ENCODE results near the gene NELFE.
"Not testable (repeated sequence)": the region's sequence is repeated elsewhere in the genome, so short reads cannot be mapped to it uniquely, and the experiment has no call there.

The NELFE gene

DNA sequence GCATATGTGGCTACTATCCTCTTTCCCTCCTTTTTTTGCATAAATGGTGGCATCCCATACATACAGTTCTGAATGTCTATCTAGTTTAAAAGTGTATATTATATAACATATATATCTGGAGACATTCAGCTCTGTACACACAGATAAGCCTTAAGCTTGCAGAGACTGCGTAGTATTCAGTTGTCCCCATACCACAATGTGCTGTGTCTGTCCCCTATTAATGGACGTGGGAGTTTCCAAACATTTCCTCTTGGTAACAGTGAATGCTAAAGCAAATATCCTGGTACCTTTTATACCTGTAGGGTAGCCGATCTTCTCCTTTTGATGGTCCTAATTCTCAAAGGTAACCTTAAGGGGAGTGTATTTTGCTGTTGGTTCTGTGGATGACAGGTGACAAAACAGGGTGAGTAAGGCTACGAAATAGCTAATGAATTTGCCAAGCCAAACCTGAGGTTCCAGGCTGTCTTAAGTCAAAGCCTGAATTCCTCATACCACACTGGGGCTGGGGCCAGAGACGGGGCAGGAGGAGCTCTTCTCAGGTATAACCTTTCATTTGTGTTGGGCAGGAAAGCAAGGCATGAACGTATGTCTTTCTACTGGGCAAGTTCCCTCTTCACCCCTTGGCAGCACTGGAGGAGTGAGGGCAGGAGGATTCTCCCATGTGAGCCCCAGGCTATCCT is 39.0 kb downstream of the NELFE start:
- H3K4me3 ChIP-seq (ENCODE audit: low read depth, low read length), result no peak overlapping the region

- no peak overlapping the region for H3K4me3 ChIP-seq (ENCODE audit: low read depth, low read length)
Observed at GRCh38 chr6:31918069-31918720, 40.6 kb downstream of the NELFE start.

- no peak overlapping the region for H3K4me3 ChIP-seq (ENCODE audit: low read depth, low read length)
Observed at GRCh38 chr6:31915756-31916155, 43.0 kb downstream of the NELFE start.

GRCh38 chr6:31915351-31915750 is 43.4 kb downstream of the NELFE start:
- H3K4me3 ChIP-seq (ENCODE audit: low read depth, low read length), result no peak overlapping the region

GRCh38 chr6:31911826-31912585 is 46.8 kb downstream of the NELFE start:
- H3K4me3 ChIP-seq (ENCODE audit: low read depth, low read length), result no peak overlapping the region

DNA sequence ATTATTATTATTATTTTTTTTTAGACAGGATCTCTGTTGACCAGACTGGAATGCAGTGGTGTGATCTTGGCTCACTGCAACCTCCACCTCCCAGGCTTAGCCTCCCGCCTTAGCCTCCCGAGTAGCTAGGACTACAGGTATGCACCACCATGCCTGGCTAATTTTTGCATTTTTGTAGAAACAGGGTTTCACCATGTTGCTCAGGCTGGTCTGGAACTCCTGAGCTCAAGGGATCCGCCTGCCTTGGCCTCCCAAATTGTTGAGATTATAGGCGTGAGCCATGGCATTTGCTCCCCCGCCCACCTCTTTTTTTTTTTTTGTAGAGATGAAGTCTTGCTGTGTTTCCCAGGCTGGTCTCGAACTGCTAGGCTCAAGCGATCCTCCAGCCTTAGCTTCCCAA is 49.5 kb downstream of the NELFE start:
- H3K4me3 ChIP-seq (ENCODE audit: low read depth, low read length), result not testable (repeated sequence)

GRCh38 chr6:31908791-31909190 is 50.0 kb downstream of the NELFE start:
- H3K4me3 ChIP-seq (ENCODE audit: low read depth, low read length), result no peak overlapping the region

DNA sequence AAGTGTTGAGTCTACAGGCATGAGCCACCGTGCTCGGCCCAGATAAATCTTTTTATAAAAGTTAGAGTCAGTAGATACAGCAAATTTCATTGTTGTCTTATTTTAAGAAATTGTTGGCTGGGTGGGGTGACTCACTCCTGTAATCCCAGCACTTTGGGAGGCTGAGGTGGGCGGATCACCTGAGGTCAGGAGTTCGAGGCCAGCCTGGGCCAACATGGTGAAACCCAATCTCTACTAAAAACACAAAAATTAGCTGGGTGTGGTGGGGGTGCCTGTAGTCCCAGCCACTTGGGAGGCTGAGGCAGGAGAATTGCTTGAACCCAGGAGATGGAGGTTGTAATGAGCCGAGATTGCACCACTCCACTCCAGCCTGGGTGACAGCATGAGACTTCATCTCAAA is 50.5 kb downstream of the NELFE start:
- not testable (repeated sequence) for H3K4me3 ChIP-seq (ENCODE audit: low read depth, low read length)

GRCh38 chr6:31907158-31907813 is 51.5 kb downstream of the NELFE start:
- H3K4me3 ChIP-seq (ENCODE audit: low read depth, low read length), result no peak overlapping the region

GRCh38 chr6:31906727-31907126 is 52.0 kb downstream of the NELFE start:
- H3K4me3 ChIP-seq (ENCODE audit: low read depth, low read length), result not testable (repeated sequence)

GRCh38 chr6:31906122-31906521 is 52.6 kb downstream of the NELFE start:
- no peak overlapping the region for H3K4me3 ChIP-seq (ENCODE audit: low read depth, low read length)

DNA sequence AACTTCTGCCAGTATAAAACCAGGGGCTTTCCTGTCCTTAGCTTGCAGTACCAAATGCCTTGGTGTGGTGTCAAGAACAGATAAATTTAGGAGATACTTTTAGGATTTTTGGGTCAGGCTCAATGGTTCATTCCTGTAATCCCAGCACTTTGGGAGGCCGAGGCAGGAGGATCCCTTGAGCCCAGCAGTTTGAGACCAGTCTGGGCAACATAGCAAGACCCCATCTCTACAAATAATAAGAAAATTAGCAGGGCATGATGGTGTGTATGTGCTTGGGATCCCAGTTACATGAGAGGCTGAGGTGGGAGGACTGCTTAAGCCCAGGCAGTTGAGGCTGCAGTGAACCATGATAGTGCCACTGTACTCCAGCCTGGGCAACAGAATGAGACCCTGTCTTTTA is 53.7 kb downstream of the NELFE start:
- no peak overlapping the region for H3K4me3 ChIP-seq (ENCODE audit: low read depth, low read length)

DNA sequence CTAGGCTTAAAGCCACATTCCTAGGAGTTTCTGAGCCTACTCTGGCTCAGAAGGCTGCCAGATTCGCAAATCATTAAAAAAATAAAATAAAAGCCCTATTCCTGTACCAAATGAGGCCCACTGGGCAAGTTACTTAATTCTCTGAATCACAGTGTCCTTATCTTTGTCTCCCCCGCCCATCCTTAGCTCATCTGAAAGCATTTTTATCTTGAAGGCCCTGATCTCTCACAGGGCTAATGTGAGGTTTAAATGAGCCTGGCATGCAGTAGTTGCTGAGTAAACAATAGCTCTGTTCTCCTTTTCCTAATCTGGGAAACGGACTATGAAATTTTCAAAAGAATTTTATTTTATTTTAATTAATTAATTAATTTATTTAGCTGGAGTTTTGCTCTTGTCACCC is 54.8 kb downstream of the NELFE start:
- no peak overlapping the region for H3K4me3 ChIP-seq (ENCODE audit: low read depth, low read length)

Measured in iPS-11a (cell line).